Stromal cell of bone marrow (primary cell): ENCODE measurements around the gene ZNF653.
A peak's percentile ranks its signal among the peaks of the same experiment; 100 is the strongest.
"Not testable (repeated sequence)": the region's sequence is repeated elsewhere in the genome, so short reads cannot be mapped to it uniquely, and the experiment has no call there.

Source experiments
- DNase-seq: peaks from one replicate; pipeline ENCODE4 v3.0.0-alpha.2; 2012; ENCODE audit warnings: low read depth

ZNF653 gene

DNA sequence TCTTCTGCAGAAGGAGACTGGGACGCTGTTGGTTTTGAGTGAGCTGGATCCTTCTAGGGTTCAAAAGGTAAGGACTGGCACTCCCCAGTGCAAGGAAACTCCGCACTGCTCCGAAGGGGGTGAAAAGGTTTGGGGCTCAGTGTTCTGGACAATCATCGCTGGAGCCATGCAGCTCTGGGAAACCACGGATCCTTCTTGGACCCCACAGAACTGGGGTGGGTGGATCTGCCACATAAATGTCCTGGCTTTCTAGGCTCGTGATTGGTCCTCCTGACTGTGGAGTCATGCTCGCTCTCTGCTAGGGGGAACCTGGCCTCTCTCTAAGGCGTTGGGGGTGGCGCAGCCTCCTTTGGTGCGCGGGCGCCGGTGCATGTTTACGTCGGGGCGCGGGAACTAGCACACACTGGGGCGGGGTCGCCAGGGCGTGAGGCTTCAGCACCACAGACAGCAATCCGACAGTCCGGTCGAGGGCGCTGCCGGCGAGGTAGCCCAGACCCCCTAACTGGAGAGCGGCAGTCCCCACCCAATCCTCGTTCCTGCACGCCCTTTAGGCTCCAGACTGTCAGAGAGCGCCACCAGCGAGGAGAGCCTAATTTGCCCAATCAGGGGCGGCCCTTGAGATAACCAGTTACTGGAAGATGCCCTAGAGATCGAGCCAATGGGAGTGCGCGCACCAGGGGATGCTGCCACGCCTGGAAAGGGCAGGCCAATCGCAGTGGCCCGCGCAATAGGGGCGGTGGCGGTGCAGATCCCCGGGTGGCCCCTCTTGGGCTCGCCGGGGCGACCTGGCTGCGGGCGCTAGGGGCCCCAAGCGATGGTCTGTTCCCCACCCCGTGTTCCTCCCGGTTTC is 23.9 kb downstream of the ZNF653 start:
- DNase-seq, result peak; percentile 64

DNA sequence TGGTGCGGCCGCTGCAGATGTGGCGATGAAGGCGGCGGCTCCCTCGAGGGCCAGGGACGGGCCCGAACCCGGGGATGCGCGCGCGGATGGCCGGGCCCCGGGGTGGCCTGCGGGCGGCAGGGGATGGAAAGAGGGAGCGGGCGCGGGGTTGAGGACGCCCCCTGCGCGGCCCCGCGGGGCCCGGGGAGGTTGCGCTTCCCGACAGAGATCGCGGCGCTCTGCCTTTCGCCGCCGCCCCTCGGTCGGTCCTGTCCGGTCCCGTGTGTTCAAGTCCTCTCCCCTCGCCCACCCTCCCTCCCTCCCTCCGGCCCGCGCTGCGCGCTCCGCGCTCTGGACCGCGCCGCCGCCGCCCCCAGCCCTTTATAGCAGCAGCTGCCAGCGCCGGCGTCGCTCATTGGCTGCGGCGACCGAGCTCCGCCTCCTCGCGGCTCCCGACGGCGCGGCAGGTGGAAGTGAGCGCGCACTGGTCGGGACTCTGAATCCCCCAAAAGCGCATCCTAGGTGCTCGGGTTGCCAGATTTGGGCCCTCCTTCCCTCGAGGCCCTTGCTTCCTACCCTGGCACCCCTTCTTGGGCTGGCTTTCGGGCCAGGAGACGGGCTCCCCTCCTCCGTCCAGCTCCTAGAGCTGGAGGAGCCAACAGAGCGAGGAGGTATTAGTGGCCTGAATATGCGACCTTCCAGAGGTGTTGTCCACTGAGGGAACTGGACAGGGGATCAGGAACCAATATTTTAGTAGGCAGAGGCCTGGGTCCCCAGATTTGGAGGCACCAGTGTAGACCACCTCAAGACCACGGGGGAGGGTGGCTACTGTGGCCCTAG is 24.7 kb downstream of the ZNF653 start, which contains the start of gene ELAVL3:
Gene ELAVL3, minus strand, starts transcription at position 332 of the 819 bp plus-strand sequence. CDS start 438 bp downstream, outside the sequence.
- no peak for DNase-seq

DNA sequence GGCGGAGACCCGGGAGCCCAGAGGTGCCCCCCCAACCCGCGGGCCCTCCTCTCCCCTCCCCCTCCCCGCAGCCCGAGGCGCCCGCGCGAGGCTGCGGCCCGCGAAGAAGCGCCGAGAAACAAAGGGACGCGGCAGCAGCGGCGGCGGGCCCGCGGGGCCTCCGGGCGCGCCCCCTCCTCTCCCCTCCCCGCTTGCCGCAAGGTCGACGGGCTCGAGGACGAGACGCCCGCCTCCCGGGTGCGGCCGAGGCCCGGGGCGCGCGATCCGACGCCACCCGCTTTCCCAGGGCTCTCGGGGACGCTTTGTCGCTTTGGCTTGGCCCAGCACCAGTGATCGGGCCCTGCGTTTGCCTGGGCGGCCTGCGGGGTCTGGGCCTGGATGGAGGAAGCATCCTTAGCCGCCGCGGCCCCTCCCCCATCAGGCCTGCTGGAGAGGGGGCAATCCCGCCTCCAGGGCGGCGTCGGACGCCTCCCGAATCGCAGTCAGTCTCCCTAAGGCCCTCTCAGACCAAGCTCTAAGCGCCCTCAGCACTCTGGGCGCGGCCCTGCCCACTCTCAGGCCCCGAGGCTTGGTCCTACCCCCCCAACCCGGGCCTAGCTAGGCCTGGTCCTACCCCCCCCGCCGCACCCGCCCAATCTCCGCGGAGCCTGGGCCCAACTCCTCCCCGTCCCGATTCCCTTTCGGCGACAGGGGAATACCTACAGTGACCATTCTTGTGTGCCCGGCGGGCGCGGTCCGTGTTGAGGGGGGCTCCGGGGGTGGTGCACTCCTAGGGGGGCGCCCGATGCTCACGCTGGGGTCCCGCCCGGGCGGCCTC is 25.5 kb downstream of the ZNF653 start:
- no peak for DNase-seq

DNA sequence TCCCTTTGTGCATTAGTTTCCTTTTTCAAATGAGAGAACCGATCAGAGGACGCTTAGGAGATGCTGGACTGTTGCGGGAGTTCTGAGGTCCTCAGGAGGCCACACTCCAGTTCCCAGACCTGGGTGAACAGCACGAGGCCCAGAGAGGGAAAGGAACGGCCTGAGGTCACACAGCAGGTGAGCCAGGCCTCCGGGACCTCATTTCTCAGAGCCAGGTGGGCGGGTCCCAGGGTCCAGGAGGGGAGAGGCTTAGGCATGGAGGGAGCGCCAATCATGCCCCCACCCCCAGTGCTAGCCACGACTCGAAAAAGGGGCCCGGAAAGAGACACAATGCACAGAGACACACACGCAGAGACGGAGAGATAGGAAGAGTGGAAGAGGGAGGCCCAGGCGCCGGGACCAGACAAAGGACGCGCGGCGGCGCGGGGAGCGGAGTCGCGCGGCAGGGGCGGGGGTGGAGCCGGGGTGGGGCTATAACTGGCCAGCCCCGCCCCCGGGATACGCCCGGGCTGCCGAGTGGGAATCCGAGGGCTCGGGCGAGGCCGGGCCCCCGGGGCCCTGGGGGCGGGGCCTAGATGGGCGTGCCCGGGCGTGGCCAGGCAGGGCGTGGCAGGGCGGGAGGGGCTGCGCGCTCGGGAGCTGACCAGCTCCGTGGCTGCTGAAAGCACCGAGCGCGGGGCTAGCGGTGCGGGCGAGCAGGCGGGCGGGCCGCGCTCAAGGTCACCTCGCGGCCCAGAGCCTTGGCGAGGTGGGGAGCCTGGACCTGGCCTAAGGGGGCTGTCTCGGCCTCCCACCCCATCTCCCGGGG is 26.3 kb downstream of the ZNF653 start:
- DNase-seq, result no peak

DNA sequence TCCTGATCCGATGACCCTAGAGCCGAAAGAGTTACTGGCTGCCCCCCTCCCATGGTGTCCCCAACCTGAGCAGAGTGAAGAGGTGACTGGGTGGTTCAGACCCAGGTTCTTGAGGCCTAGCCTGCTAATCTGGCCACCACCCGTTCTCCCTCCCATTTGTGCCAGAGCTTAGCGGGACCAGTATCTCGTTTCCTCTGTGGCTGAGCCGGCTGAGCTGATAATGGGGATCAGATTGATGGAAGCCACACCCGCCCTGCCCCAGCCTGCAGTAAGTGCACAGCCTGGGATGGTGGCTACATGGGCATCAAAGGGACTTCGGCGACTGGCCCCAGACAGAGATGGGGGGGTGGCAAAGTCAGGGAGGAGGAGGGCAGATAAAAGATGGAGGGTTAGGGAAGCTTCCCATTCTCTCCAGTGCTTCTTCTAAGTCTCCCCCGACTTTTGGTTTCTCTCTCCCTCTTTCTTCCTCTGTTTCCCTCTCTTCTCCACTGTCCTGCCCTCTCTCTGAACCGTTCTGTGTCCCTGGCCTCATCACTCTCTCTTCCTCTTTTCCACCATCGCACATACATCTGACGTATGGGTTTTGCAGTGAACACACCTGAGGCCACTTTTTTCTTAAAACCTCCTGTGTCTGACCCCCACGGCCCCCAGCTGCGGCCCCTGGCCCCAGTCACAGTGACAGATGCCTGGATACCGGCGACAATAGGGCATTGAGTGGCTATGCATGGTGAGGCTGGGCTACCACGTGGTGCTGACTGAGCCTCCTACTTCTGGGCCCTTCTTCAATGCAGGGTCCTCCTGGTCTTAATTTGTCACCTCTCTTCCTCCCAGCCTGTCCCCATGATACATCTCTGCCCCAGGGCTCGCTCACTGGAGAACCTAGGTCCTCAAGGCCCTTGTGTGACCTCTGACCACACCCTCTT is 27.2 kb downstream of the ZNF653 start:
- DNase-seq, result no peak

DNA sequence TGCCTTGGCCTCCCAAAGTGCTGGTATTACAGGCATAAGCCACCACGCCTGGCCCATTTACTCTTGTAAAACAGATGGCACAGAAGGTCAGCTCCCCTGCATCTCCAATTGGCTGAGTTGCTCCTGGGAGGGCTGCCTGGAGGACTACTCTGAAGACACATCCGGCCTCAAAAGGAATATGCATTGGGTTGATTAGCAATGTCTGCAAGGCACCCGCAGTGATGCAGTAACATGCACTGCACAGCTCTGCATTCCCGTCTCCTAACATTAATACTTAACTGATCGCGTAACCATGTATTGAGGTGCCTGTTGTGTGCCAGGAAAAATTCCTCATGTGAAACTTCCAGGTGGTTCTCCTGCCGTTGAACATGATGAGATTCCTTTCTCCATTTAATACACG is 29.8 kb downstream of the ZNF653 start:
- no peak for DNase-seq

DNA sequence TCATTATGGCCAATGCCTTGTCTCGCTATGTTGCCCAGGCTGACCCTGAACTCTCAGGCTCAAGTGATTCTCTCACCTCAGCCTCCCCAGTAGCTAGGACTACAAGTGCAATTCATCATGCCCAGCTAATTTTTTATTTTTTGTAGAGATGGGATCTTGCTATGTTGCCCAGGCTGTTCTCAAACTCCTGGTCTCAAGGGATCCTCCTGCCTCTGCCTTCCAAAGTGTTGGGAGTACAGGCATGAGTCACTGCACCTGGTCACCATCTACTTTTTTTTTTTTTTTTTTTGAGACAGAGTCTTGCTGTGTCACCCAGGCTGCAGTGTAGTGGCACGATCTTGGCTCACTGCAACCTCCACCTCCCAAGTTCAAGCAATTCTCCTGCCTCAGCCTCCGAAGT is 30.3 kb downstream of the ZNF653 start:
- not testable (repeated sequence) for DNase-seq

DNA sequence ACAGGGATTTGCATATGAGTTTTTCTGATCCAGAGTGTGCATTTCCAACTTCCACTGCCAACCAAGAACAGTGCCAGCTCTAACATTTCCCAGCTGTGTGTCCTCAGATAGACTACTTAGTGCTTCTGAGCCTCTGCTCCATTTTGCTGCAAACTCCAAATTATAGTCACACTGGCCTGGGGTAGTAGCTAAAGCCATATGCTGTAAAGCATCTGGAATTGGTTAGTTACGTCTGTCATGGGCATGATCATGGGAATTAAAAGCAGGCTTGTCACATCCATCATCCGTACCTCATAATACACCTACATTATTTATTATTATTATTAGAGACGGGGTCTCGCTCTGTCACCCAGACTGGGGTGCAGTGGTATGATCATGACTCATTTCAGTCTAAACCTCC is 31.9 kb downstream of the ZNF653 start:
- no peak for DNase-seq

DNA sequence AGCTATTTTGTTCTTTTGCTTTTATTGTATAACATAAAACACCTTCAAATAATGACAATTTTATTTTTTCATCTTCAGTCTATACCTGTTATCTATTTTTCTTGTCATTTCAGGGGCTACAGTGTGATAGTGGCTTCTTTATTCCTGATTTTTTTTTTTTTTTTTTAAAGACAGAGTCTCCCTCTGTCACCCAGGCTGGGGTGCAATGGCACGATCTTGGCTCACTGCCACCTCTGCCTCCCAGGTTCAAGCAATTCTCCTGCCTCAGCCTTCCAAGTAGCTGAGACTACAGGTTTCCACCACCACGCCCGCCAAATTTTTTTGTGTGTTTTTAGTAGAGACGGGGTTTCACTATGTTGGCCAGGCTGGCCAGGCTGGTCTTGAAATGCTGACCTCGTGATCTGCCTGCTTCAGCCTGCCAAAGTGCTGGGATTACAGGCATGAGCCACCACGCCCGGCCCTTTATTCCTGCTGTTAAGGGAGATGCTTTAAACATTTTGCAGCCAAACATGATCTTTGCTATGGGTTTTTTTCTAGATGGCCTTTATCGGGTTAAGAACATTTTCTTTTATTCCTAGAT is 37.3 kb downstream of the ZNF653 start:
- DNase-seq, result not testable (repeated sequence)

DNA sequence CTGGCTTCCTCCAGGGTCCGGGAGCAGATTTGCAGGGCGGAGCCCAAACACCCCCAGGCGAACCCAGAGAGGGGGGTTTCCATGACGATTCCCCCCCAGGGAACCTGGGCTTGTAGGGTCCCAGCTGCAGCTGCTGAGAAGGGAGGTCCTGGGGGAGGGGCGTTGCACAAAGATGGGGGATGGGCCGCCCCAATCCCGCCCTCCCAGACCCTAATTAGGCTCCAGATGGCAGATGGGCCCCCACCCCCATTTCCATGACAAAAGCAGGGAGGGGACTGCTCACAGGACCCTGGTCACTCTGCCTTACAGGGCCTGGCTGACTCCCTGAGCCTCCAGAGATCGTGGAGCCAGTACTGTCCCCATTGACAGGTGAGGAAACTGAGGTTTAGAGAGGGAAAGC is 40.0 kb downstream of the ZNF653 start:
- DNase-seq, result no peak

DNA sequence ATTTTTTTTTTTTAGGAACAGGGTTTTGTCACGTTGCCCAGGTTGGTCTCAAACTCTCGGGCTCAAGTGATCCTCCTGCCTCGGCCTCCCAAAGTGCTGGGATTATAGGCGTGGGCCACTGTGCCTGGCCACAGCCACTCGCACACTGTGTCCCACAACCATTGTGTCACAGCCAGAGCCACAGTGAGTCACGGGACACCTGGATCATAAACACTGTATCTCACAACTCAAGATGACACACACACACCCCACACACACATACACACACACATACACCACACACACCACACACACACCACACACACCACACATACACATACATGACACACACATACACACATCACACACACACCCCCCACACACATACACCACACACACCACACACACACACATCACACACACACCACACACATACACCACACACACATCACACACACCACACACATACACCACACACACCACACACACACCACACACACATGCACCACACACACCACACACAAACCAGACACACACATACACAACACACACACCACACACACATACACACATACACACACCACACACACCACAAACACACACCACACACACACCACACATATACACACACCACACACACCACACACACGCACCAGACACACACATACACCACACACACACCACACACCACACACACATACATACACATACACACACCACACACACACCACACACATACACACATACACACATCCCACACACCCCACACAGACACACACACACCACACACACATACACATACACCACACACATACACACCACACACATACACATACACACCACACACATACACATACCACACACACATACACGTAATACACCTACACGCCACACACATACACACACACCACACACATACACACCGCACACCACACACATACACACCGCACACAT is 41.0 kb downstream of the ZNF653 start:
- DNase-seq, result no peak

DNA sequence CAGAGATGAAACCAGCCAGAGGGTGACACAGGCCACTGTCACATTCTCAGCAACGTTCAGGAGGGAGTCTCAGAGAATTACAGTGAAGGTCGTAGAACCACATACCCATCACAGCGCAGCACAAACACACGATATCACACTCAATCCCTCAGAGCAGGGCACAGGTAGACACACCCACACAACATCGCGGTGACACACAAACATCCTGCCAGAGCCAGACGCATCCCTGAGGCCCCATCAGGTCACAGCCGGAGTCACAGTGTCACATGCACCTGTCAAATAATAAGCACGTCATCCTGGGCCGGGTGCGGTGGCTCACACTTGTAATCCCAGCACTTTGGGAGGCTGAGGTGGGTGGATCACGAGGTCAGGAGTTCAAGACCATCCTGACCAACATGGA is 42.2 kb downstream of the ZNF653 start:
- no peak for DNase-seq

DNA sequence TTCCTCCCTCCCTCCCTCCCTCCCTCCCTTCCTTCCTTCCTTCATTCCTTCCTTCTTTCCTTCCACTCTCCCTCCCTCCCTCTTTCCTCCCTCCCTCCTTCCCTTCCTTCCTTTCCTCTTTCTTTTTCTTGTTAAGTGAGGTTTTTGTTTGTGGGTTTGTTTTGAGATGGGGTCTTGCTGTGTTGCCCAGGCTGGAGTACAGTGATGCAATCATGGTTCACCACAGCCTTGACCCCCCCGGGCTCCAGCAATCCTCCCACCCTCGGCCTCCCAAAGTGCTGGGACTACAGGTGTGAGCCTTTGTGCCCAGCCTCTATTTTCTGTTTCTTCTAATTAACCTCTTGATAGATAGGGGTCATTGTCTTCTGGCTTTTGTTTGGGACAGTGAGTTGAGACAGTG is 44.2 kb downstream of the ZNF653 start:
- no peak for DNase-seq

DNA sequence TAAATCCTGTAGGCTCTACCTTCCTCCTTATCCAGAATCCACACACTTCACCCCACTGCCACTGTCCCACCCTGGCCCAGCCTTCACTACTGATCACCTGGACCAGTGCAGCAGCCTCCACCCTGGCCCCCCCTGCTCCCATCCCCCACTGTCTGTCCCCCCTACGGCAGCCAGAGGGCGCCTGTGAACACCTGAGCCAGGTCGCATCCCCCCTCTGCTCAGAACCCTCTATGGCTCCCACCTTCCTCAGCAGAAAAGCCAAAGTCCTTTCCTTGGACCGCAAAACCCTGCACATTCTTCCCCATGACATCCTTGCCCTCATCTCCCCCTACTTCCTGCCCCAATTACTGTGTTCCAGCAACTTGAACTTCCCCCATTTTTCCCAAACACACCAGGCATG is 45.4 kb downstream of the ZNF653 start:
- DNase-seq, result no peak

DNA sequence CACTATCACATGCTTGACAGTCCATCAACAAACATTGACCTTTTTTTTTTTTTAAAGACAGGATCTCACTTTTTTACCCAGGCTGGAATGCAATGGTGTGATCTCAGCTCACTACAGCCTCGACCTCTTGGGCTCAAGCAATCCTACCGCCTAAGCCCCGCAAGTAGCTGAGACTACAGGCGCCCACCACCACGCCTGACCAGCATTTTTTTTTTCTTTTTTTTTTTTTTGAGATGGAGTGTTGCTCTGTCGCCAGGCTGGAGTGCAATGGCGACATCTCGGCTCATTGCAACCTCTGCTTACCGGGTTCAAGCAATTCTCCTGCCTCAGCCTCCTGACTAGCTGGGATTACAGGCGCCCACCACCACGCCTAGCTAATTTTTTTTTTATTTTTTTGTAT is 46.7 kb downstream of the ZNF653 start:
- DNase-seq, result not testable (repeated sequence)

DNA sequence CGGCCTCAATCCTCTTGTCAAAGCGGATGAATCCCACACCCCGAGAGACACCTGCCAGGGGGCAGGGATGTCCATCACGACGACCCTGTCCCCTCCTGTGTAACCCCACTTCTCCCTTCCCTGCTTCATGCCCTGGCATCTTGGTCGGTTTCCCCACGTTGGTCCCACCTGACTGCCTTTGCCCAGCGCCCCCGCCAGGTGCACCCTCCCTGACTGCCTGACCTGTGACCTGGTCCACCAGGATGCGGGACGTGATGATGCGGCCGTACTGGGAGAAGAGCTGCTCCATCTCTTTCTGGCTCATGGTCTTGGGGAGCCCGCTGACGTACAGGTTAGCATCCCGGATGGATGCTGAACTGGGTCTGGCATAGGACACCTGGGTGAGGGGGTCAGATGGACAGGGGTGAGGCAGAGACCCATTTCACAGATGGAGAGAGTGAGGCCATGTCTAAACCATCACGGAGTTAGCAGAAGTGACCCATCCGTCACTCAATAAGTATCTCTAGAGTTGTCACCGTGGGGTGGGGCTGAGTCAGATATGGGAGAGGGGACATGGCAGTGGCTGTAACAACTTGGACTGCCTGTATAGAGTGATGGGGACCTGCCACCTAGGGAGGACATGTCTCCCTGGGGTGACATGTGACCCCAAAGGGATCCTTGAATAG is 47.3 kb downstream of the ZNF653 start:
- no peak for DNase-seq

DNA sequence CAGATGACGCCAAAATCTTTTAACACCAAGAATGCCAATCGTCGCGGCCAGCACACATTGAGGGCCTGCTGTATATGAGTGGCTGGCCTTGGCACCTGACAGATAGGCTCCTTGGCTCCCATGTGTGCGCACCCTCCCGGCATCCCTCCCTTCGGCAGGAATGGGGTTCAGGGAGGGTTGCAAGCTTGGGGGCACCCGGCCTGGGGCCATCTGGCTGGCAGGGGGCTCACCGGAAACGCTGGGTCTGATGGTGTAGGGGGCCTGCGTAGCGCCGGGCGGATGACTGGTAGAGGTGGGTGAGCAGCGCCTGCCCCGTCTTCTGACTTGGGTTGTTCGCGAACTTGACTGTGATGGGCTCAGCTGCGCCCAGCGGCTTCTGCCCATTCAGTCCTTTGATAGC is 47.8 kb downstream of the ZNF653 start:
- DNase-seq, result no peak

DNA sequence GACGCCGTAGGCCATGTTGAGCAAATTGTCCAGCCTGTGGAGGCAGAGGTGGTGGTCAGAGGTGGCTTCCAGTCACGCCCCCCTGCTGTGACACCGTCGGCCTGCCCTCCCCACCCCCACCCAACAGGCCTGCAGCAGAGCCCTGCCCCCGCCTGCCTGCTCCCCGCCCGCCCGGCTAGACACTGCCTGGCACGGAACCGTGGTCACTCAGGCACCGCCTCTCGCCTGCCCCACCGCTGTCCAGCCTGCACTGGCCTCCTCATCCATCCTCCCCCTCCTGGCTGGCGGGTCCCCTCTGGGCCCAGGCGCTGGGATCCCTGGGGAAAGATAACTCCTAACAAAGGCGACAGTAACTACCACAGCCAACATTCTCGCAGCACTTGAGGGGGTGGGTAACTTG is 48.5 kb downstream of the ZNF653 start:
- no peak for DNase-seq
